DMS114 treated with DMSO at 0.1 percent for 48 hours (cell line): Measurements from ENCODE around the gene CETP.
"Not testable (repeated sequence)": the region's sequence is repeated elsewhere in the genome, so short reads cannot be mapped to it uniquely, and the experiment has no call there.

Source experiments
- DNase-seq: peaks from one replicate; lab custom pipeline; 2025; ENCODE audit not compliant: unreplicated experiment; lab: John Stamatoyannopoulos, UW

Gene CETP

DNA sequence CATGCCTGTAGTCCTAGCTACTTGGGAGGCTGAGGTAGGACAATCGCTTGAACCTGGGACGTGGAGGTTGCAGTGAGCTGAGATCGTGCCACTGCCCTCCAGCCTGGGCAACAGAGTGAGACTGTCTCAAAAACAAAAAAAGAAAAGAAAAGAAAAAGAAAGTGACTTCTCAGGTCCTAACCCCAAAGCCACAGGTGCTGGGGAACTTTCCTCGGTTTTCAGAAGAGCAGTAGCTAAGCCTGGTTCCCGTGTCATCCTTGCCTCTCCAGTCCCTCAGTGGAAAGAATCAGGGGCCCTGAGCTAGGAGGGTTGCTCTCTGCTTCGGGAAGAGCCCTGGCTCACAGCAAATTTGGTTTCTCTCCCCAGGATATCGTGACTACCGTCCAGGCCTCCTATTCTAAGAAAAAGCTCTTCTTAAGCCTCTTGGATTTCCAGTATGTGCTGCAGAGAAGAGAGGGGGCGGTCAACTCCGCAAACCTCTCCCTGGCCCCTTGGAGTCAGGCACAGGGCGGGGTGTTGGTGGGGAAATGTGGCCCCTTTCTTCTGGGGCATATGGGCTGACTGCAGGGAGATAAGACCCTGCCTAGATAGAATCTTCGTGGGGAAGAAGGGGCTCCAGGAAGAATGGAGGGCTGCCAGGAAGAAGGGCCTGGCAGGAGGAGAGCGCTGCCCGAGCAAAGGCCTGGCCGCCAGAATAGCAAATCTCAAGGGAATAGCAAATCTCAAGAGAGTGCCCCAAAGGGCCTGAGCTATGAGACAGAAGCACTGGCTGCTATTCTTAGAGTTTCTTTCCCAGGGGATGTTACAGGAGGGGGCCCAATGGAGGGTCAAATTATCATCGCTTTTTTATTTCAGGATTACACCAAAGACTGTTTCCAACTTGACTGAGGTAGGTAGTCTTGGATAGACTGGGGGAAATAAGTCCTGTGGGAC, 19.3 kb downstream of the CETP start:
- no peak for DNase-seq

GRCh38 chr16:56981729-56982271, 20.1 kb downstream of the CETP start:
- DNase-seq = no peak

- no peak for DNase-seq
Observed at GRCh38 chr16:56982695-56983094, 20.9 kb downstream of the CETP start.

DNA sequence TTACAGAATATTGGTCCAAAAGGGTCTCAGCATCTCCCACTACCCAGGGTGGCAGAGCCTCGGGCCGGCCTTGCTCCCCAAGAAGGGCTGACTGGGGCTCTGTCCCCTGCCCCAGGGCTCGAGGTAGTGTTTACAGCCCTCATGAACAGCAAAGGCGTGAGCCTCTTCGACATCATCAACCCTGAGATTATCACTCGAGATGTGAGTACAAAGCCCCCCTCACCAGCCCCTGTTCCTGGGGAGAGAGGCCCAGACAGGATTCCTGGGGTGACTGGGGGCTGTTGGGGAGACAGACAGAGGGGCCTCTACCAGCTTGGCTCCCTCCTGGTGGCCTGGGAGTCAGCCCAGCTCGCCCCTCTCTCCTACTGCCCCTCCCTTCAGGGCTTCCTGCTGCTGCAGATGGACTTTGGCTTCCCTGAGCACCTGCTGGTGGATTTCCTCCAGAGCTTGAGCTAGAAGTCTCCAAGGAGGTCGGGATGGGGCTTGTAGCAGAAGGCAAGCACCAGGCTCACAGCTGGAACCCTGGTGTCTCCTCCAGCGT, 21.5 kb downstream of the CETP start:
- DNase-seq = no peak

DNA sequence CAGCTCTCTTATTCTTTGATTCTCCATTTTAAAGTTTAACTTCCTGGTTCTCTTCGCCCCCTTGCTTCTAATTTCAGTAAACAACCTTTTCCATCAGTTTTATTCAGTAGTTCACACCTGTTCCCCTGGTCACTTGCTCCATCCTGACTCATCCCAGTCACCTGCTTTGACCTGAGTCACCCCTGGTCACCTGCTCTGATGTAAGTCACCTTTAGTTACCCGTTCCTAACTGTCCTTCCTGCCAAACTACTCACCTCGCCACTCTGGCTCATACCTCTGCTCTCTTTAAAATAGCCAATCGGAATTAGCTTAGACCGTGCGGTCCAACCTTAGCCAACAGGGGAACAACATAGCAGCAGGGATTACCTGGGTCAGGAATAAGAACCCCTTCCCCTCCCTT, 22.9 kb downstream of the CETP start:
- DNase-seq = no peak

GRCh38 chr16:56985288-56985961, 23.7 kb downstream of the CETP start:
- DNase-seq = no peak

DNA sequence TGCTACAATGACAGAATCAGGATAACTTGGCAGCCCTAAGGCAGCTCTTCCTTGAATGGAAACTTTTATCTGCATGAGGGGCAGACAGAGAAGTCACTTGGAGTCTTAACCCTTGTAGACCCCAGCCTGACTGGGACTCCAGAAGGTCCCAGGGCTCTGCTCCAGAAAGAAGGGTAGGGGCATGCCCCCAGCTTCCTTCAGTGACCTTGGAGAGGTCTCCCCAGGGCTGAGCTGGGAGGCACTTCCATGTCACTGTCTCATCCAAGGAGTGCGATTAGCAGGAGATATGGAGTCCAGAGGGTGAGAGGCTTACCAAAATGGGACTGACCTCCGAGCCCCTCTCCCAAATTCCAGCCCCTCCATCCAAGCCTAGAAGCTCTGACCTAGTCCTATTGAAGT, 24.2 kb downstream of the CETP start:
- DNase-seq = no peak

DNA sequence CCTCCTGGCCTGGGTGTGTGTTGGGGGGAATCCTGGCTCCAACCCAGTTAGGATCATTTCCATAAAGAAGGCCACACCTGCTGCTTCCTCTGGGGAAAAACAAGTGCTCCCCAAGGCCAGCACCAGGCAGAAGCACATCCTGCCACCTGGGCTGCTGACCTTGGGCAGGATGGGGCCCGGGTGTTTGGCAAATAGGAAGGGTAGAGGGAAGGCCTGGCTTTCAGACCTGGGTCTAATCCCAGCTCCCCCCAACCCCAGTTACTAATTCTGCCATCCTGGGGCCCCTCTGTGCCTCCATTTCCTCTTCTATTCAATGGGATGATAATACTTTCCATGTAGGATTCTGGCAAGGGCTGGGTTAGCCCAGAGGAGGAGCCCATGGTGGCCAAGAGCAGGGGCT, 24.6 kb downstream of the CETP start:
- DNase-seq = no peak

- not testable (repeated sequence) for DNase-seq
Observed at GRCh38 chr16:56986908-56987307, 25.2 kb downstream of the CETP start.

DNA sequence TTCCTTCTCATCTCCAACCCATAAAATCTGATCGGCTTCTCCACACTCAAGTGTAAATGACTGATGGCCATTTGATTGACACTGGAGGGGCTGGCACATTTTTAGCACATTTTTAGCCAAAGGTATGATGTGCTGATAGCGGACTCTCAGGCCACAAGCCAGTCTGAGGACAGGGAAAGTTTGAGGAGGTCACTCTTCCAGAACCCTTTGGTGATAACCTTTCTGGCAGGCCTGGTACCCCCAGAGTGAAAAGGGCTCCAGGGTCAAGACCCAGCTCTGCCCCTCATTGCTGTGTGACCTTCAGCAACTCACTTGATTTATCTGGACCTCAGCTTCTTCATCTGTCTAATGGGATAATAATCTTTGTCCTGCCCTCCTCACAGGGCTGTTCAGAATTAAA, 25.9 kb downstream of the CETP start:
- DNase-seq = no peak

DNA sequence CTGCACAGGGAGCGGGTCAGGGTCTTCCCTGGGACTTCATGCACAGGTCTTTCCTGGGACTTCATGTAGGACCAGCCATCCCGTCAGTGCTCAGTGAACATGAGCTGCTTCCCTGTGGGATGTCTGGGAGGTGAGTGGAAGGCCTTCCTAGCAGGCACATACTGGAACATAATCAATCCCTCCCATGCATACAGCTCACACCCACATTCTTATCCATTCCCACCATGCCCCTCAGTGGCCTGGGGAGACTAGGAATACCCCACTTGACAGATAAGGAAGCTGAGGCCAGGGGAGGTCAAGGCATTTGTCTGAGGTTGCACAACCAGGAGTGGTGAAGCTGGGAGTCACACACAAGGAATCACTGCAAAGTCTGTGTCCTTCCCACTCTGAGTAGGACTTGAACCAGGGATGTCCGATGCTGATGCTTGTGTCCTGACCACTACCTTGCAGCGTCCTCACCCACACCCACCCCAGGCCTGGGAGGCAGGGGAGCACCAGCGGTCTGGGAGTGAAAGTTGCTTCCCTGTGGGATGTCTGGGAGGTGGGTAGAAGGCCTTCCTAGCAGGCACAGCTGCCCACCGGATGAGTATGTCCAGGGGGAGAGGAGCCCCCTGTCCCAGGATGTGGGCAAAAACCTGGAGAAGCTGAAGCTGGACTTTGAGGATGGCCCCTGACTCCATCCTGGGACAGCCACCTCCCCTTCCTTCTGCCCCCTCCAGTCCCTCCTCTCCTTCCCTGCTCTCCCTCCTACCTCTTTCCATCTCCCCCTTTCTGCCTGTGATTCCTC, 26.6 kb downstream of the CETP start:
- DNase-seq = no peak

GRCh38 chr16:56988948-56989945, 27.5 kb downstream of the CETP start, which contains the start of gene NLRC5:
Gene NLRC5, plus strand, starts transcription at chr16:56989557. Its CDS starts 31,156 bp downstream, at chr16:57020713.
- DNase-seq = peak; percentile 25

GRCh38 chr16:56989988-56990387, 28.2 kb downstream of the CETP start:
- DNase-seq = no peak

GRCh38 chr16:56990407-56991286, 28.9 kb downstream of the CETP start:
- DNase-seq = no peak

DNA sequence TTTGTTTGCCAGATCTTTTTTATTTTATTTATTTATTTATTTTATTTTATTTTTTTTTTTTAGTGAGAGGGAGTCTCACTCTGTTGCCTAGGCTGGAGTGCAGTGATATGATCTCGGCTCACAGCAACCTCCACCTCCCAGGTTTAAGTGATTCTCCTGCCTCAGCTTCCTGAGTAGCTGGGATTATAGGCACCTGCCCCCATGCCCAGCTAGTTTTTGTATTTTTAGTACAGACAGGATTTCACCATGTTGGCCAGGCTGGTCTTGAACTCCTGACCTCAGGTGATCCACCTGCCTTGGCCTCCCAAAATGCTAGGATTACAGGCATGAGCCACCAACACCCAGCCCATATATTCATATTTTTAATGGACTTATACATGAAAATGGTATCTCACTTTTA, 30.7 kb downstream of the CETP start:
- DNase-seq = not testable (repeated sequence)

DNA sequence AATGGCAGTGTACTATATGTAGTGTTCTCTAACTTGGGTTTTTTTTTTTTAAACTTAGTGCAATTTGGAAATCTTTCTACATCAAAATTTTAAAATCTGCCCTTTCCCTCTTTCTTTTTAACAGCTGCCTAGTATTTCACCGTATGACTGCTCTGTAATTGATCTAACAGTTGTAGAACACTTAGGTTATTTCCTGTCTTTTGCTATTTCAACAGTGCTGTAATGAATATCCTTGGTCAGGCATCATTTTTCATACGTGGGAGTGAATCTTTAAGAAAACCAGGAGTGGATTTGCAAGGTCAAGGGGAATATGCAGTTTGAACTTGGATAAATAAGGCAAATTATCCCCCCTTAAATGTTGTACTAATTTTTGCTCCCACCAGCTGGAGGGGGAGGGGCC, 31.5 kb downstream of the CETP start:
- no peak for DNase-seq

DNA sequence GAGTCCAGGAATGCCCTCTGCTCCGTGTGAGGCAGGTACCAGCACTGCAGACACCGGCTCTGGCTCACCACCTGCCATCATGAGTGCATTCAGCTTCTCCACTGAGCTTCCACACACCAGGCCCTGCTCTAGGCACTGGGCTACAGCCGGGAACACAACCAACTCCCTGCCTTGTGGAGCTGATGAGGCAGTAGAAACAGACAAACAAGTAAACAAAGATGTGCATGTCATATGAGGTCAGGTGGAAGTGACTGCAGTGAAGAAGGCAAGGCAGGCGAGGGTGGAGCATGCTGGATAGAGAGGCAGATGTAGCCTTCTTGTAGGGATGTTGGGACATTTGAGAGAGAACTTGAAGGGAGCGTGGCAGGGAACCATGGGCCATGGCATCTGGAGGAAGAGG, 32.6 kb downstream of the CETP start:
- no peak for DNase-seq

GRCh38 chr16:56995136-56995805, 33.5 kb downstream of the CETP start:
- DNase-seq = no peak
